ENCODE data around the gene ZFP36L1. TPM values are rescaled to one million over a fixed set of nuclear protein-coding genes. Genes with fewer than 3 reads are reported as not detected.

The ZFP36L1 gene
- total RNA-seq, 1 experiment from 2014 or later = 94.8 TPM

GRCh38 chr14:68817506-68818212 lies 24.8 kb upstream of the ZFP36L1 start:
- ChIA-PET CTCF (interaction anchor here (1.4 to 3.1 kb wide), 2 partner anchors 101 to 568 kb away, joined by 5 to 12 read pairs; no protein-coding TSS in a partner anchor), POLR2A (no interaction called here)
- H3K4me3 ChIP-seq (ENCODE audit: low read depth, low read length) = no peak overlapping the region
- H3K4me1 ChIP-seq = peaks cover 27% of the 10 kb centered on the region
- DNase-seq = no peak
- BruUV-seq (replicated peaks) = no TSS peak
- H3K27me3 Mint-ChIP-seq (ENCODE audit: insufficient read depth, unreplicated experiment) = no peaks in the 10 kb centered on the region
- H3K27me3 ChIP-seq (replicated peaks; ENCODE audit: control insufficient read depth, insufficient read depth, low read length) = no peaks in the 10 kb centered on the region
- H3K4me1 Mint-ChIP-seq (ENCODE audit: low read depth, unreplicated experiment) = peaks cover 18% of the 10 kb centered on the region
- no peaks in the 10 kb centered on the region for H3K9me3 ChIP-seq
- no peaks in the 10 kb centered on the region for H3K9me3 Mint-ChIP-seq (ENCODE audit: unreplicated experiment)
- H3K36me3 ChIP-seq (ENCODE audit: control insufficient read depth, insufficient read depth, low read length) = no peaks in the 10 kb centered on the region; the same call in 1 of the 2 replicates
- H3K27ac Mint-ChIP-seq (ENCODE audit: unreplicated experiment) = peak overlapping the region; percentile 90
- no peak overlapping the region for H3K4me3 Mint-ChIP-seq (ENCODE audit: unreplicated experiment)
- TF ChIP-seq, protein P1, sequence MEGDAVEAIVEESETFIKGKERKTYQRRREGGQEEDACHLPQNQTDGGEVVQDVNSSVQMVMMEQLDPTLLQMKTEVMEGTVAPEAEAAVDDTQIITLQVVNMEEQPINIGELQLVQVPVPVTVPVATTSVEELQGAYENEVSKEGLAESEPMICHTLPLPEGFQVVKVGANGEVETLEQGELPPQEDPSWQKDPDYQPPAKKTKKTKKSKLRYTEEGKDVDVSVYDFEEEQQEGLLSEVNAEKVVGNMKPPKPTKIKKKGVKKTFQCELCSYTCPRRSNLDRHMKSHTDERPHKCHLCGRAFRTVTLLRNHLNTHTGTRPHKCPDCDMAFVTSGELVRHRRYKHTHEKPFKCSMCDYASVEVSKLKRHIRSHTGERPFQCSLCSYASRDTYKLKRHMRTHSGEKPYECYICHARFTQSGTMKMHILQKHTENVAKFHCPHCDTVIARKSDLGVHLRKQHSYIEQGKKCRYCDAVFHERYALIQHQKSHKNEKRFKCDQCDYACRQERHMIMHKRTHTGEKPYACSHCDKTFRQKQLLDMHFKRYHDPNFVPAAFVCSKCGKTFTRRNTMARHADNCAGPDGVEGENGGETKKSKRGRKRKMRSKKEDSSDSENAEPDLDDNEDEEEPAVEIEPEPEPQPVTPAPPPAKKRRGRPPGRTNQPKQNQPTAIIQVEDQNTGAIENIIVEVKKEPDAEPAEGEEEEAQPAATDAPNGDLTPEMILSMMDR (IDR thresholded peaks at IDR 0.05; ENCODE audit: insufficient read depth in 1 of 2, low read depth in 1 of 2, low read length in 1 of 2, severe bottlenecking in 1 of 2, unreplicated experiment in 1 of 2) = no peak
- H3K36me3 Mint-ChIP-seq (ENCODE audit: insufficient read depth, unreplicated experiment) = peaks cover 5% of the 10 kb centered on the region
- intact Hi-C loops (cut with micrococcal nuclease; ENCODE audit: unreplicated experiment) = loop anchor here (2.0 to 10.0 kb wide), 5 partner anchors 150 to 981 kb away; no protein-coding TSS in a partner anchor

DNA sequence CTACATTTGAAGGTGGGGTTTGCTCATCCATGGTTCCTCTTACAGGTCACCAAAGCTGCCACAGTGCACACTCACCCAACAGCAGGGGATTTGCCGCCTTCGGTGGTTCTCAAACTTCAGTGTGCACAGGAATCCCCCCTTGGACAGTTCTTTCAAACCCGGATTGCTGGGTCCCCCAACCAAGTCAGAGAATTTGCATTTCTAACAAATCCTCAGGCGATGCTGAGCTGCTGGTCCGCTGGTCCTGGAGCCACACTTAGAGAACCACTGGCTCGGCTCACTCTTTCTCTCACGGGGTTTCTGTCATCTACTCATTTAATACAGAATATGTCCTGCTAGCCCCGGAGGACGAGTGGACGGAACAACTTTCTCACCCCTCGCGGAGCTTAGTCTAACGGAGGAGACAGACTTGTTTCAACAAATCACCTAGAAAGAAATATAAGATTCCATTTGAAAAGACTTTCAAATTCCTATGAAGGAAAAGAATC lies 24.1 kb upstream of the ZFP36L1 start:
- no peaks in the 10 kb centered on the region for H3K27me3 Mint-ChIP-seq (ENCODE audit: insufficient read depth, unreplicated experiment)
- BruUV-seq (replicated peaks) = TSS peak; percentile 61
- TF ChIP-seq, protein P1 (IDR thresholded peaks at IDR 0.05; ENCODE audit: insufficient read depth in 1 of 2, low read depth in 1 of 2, low read length in 1 of 2, severe bottlenecking in 1 of 2, unreplicated experiment in 1 of 2) = no peak
- Histone ChIP-seq H3K27me3 (replicated peaks; ENCODE audit: control insufficient read depth, insufficient read depth, low read length) (no peaks in the 10 kb centered on the region), H3K4me3 (ENCODE audit: low read depth, low read length) (no peak overlapping the region), H3K36me3 (ENCODE audit: control insufficient read depth, insufficient read depth, low read length) (no peaks in the 10 kb centered on the region; the same call in 1 of the 2 replicates), H3K9me3 (no peaks in the 10 kb centered on the region), H3K4me1 (peaks cover 27% of the 10 kb centered on the region)
- no peak for DNase-seq
- peak overlapping the region; percentile 90 for H3K27ac Mint-ChIP-seq (ENCODE audit: unreplicated experiment)
- peak overlapping the region; percentile 77 for H3K4me3 Mint-ChIP-seq (ENCODE audit: unreplicated experiment)
- ChIA-PET CTCF (interaction anchor here (0.6 to 3.1 kb wide), 9 partner anchors 26 to 884 kb away, joined by 3 to 12 read pairs (median 5); no protein-coding TSS in a partner anchor), POLR2A (interaction anchor here (0.6 to 1.9 kb wide), 5 partner anchors 10 to 1001 kb away, joined by 3 to 14 read pairs (median 3); partner anchors contain the start of genes ZFP36L1 and ZFYVE26)
- H3K4me1 Mint-ChIP-seq (ENCODE audit: low read depth, unreplicated experiment) = peaks cover 18% of the 10 kb centered on the region
- peaks cover 5% of the 10 kb centered on the region for H3K36me3 Mint-ChIP-seq (ENCODE audit: insufficient read depth, unreplicated experiment)
- H3K9me3 Mint-ChIP-seq (ENCODE audit: unreplicated experiment) = no peaks in the 10 kb centered on the region
- intact Hi-C loops (cut with micrococcal nuclease; ENCODE audit: unreplicated experiment) = loop anchor here (1.0 to 10.0 kb wide), 7 partner anchors 24 to 980 kb away; partner anchors contain the start of gene ZFP36L1

DNA sequence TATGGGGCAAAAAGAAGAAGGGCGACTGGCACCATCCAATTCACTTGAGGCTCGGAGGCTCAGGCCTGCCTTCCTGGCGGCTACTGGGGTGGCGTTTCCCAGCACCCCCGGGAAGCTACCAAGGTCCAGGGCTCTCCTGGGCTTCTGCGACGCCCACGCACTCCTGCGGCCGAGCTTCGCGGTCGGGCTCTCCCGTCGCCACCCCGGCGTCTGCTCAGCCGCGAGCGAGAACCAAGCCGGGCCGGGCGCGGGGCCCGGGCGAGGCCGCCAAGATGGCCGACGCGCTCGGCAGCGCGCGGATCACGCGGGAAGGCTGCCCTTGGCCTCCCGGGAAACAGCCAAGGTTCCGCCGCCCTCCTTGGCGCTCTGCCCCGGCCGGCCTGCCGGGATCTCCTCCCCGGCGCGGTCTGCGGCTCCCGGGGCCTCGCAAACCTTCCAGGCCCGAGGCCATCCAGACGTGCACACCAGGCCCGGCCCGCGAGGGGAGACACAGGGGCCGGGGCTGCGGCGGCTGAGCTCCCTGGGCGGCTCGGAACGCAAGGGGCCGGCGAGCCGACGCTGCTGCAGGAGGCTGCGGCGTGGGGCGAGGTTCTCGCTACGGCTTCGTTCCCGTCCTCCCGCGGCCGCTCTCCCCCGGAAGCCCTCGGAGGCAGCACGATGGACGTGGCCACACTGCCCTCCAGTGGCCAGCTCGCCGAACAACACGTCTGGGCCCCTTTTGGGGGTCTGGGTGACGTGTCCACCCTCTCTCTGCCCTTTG lies 23.5 kb upstream of the ZFP36L1 start:
- DNase-seq = peak; percentile 89 to 94
- ChIA-PET POLR2A (interaction anchor here (0.5 to 1.9 kb wide), 6 partner anchors 9 to 1000 kb away, joined by 3 to 14 read pairs (median 3); partner anchors contain the start of genes ZFP36L1 and ZFYVE26), CTCF (interaction anchor here (0.6 to 3.1 kb wide), 14 partner anchors 8 to 883 kb away, joined by 3 to 12 read pairs (median 4); partner anchors contain the start of gene ZFP36L1)
- no peaks in the 10 kb centered on the region for H3K27me3 Mint-ChIP-seq (ENCODE audit: insufficient read depth, unreplicated experiment)
- Histone ChIP-seq H3K27me3 (replicated peaks; ENCODE audit: control insufficient read depth, insufficient read depth, low read length) (no peaks in the 10 kb centered on the region), H3K9me3 (no peaks in the 10 kb centered on the region), H3K4me1 (peaks cover 27% of the 10 kb centered on the region), H3K4me3 (ENCODE audit: low read depth, low read length) (peak overlapping the region; percentile 53), H3K36me3 (ENCODE audit: control insufficient read depth, insufficient read depth, low read length) (no peaks in the 10 kb centered on the region; the same call in 1 of the 2 replicates)
- TF ChIP-seq, protein P1 (IDR thresholded peaks at IDR 0.05; ENCODE audit: insufficient read depth in 1 of 2, low read depth in 1 of 2, low read length in 1 of 2, severe bottlenecking in 1 of 2, unreplicated experiment in 1 of 2) = peak; percentile 88 to 97
- intact Hi-C loops (cut with micrococcal nuclease; ENCODE audit: unreplicated experiment) = loop anchor here (1.0 to 10.0 kb wide), 7 partner anchors 23 to 980 kb away; partner anchors contain the start of gene ZFP36L1
- H3K9me3 Mint-ChIP-seq (ENCODE audit: unreplicated experiment) = no peaks in the 10 kb centered on the region
- peaks cover 5% of the 10 kb centered on the region for H3K36me3 Mint-ChIP-seq (ENCODE audit: insufficient read depth, unreplicated experiment)
- peak overlapping the region; percentile 90 for H3K27ac Mint-ChIP-seq (ENCODE audit: unreplicated experiment)
- no TSS peak for BruUV-seq (replicated peaks)
- H3K4me1 Mint-ChIP-seq (ENCODE audit: low read depth, unreplicated experiment) = peaks cover 18% of the 10 kb centered on the region
- H3K4me3 Mint-ChIP-seq (ENCODE audit: unreplicated experiment) = peak overlapping the region; percentile 77

Measured in Caco-2 (cell line).